NAMALWA (cell line): Measurements from ENCODE around the gene P3H4.

Experiments
- DNase-seq: peaks from one replicate; pipeline ENCODE4 v3.0.0-alpha.2; 2015; ENCODE audit warnings: low spot score

P3H4 gene

GRCh38 chr17:41771389-41772206 lies 40.2 kb downstream of the P3H4 start:
- no peak for DNase-seq

GRCh38 chr17:41769985-41770384 lies 41.8 kb downstream of the P3H4 start:
- no peak for DNase-seq

DNA sequence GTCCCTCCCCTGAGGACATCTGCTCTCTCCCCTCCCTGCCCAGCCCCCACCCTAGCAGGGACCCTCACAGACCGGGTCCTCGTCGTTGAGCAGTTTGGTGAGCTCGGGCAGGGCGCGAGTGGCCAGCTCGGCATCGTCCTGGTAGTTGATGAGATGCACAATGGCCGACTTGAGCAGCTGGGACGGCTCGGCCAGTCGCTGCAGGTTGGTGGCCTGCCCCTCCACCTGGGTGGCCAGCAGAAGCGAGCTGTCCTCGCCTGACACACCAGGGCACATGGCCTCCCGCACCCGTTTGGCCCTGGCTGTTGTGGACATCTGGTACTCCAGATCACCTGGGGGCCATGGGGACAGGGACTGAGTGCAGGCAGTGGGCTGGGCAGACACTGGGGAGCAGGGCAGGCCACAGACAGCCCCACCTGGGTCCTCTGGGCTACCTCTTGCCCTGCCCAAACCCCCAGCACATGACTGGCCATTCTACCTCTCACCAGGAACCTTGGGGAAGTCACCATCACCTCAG lies 42.3 kb downstream of the P3H4 start:
- DNase-seq = no peak

GRCh38 chr17:41768682-41769288 lies 43.0 kb downstream of the P3H4 start:
- no peak for DNase-seq

DNA sequence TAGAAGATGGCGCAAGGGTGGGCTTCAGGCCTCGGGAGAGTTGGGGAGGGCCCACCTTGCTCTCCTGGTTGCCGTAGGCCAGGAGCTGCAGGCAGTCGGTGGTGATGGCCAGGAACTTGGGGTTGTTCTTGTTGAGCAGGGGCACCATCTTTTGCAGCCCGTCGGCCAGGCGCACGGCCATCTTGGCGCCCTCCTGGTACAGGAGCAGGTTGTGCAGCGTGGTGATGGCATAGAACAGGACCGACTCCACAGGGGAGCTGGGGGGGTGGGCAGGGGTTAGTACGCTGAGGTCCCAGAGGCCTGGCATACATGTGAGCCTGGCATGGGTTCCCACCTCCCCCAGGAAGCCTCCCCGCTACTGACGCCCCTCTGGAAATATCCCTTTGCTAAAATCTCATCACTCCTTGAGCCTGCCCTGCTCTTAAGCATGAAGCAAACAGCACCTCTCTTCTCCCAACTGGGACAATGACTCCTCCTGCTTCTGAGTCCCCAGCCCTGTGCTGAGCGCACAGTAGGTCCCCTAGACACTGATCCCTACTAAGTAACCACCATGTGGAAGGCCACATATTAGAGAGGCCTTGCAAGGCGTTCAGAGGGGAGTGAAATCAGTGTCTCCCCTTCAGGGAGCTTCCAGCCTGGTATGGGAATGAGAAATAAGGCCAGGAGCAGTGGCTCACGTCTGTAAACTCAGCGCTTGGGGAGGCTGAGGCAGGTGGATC lies 44.3 kb downstream of the P3H4 start:
- no peak for DNase-seq

DNA sequence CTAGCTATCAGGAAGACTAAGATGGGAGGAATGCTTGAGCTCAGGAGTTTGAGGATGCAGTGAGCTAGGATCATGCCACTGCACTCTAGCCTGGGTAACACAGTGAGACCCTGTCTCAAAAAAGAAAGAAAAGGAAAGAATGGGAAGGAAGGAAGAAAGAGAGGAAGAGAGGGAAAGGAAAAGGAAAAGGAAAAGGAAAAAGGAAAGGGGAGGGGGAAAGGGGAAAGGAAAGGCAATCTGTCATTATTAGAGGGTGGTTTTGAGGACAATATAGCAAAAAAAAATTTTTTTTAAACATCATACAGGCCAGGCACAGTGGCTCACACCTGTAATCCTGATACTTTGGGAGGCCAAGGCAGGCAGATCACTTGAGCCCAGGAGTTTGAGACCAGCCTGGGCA lies 45.6 kb downstream of the P3H4 start:
- no peak for DNase-seq

GRCh38 chr17:41763327-41763726 lies 48.4 kb downstream of the P3H4 start:
- DNase-seq = no peak

- no peak for DNase-seq
Measured at GRCh38 chr17:41762841-41763240, 48.9 kb downstream of the P3H4 start.

DNA sequence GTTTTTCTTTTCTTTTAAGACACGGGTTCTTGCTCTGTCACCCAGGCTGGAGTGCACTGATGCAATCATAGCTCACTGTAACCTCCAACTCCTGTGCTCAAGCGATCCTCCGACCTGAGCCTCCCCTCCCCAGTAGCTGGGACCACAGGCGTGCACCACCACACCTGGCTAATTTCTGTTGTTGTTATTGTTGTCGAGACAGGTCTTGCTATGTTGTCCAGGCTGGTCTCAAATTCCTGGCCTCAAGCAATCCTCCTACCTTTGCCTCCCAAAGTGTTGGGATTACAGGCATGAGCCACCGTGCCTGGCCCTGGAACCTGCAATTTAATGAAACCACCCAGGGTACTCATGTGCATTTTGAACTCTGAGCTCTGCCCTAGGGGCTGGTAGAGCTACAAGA lies 49.4 kb downstream of the P3H4 start:
- DNase-seq = no peak

- DNase-seq = no peak
Measured at GRCh38 chr17:41760878-41761277, 50.9 kb downstream of the P3H4 start.

DNA sequence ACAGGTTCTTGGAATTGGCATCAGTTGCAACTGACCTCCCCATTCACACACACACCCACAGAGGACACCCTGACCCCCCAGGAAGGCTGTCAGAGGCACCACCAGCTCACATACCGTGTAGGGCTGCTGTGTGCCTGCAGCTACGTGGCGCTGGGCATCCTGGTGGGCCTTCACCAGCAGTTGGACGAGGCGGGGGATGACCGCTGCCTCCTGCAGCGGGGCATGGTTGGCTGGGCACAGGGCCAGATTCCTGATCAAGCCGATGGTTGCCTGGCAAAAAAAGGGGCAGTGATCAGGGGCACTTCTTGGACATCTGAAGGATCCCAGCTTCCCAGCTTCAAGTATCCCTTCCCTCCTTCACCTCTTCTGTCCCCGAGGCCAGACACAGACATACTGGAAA lies 53.1 kb downstream of the P3H4 start:
- no peak for DNase-seq

- DNase-seq = no peak
Measured at GRCh38 chr17:41754066-41754465, 57.7 kb downstream of the P3H4 start.
